GM20000 (cell line): Measurements from ENCODE around the gene SPOCK1.

Source experiments
- DNase-seq: peaks from one replicate; pipeline ENCODE4 v3.0.0; 2012; ENCODE audit warnings: low spot score
- TF ChIP-seq, protein P1 (sequence below): IDR thresholded peaks from 2 replicates; pipeline ENCODE4 v1.5.1; 2012; ENCODE audit warnings: mild to moderate bottlenecking, control low read depth; ENCODE audit errors: extremely low read depth, missing control alignments

SPOCK1 gene

DNA sequence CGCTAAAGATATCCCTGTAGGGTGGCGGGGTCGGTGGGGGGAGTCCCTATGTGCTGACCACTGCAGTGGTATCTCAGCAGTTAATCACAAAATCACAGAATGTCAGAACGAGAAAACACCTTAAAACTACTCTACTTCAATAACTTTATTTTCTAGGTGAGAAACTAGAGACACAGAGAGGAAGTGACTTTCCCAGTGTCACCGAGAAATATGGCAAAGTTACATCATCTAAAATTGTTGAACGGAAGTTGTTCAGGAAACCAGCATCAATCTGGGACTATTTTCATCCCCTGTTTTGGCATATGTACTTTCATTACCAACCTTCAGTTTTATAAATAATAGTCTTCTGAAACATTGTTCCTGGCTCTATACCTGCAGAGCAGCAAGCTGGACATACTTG lies 384.0 kb downstream of the SPOCK1 start:
- no peak for DNase-seq
- TF ChIP-seq, protein P1, sequence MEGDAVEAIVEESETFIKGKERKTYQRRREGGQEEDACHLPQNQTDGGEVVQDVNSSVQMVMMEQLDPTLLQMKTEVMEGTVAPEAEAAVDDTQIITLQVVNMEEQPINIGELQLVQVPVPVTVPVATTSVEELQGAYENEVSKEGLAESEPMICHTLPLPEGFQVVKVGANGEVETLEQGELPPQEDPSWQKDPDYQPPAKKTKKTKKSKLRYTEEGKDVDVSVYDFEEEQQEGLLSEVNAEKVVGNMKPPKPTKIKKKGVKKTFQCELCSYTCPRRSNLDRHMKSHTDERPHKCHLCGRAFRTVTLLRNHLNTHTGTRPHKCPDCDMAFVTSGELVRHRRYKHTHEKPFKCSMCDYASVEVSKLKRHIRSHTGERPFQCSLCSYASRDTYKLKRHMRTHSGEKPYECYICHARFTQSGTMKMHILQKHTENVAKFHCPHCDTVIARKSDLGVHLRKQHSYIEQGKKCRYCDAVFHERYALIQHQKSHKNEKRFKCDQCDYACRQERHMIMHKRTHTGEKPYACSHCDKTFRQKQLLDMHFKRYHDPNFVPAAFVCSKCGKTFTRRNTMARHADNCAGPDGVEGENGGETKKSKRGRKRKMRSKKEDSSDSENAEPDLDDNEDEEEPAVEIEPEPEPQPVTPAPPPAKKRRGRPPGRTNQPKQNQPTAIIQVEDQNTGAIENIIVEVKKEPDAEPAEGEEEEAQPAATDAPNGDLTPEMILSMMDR: no peak

DNA sequence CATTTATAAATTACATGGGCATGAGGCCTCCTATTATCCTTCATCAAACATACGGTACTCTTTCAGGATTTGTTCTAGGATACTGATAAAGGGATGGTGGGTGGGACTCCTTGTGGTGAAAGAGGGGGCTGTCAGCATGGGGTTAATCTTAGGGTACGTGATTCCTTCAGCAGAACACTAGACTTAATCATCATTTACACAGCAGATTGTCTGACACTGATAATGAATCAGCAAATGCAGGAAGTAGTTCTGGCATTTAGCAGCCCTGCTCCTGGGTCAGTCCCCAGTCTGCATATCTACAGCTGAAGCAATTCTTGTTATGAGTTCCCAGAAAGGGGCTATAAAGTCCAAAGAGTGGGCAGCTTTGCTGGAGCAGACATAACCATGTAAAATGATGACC lies 384.6 kb downstream of the SPOCK1 start:
- DNase-seq: no peak
- TF ChIP-seq, protein P1: no peak

DNA sequence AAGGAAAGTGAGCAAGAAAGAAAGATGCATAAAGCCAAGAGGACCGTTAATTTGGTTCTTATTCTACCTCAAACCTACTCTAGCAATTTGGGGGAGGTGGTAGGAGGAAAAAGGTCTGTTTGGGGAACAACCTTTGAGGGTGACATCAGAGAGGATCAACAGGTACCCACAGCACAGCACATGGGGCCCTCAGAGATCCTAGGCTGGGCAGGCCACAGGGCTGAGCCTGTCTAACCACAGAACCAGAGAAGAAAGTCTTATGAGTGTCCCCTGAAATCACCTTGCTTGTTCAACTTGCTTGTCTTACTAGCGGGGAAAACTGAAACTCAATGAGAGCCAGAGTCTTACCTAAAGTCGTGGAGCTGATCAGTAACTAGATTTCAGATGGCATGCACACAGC lies 385.2 kb downstream of the SPOCK1 start:
- TF ChIP-seq, protein P1: no peak
- DNase-seq: no peak

DNA sequence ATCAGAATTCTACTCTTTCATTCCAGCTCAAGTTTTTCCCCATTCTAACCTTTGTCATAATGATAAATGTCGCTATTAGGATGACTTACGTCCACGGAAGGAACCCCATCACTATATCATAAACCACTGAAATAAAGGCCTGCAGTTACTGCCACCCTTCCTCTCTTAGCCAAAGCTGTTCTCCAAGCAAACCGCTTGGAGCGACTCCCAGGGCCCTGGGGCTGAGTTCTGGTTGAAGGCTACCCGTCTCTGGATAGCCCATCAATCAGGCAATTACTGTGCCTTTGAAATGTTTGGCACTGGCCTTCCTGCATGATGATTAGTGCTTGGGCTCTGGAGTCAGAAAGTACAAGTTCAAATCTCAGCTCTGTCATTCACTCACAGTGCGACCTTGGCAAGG lies 386.0 kb downstream of the SPOCK1 start:
- DNase-seq: no peak

DNA sequence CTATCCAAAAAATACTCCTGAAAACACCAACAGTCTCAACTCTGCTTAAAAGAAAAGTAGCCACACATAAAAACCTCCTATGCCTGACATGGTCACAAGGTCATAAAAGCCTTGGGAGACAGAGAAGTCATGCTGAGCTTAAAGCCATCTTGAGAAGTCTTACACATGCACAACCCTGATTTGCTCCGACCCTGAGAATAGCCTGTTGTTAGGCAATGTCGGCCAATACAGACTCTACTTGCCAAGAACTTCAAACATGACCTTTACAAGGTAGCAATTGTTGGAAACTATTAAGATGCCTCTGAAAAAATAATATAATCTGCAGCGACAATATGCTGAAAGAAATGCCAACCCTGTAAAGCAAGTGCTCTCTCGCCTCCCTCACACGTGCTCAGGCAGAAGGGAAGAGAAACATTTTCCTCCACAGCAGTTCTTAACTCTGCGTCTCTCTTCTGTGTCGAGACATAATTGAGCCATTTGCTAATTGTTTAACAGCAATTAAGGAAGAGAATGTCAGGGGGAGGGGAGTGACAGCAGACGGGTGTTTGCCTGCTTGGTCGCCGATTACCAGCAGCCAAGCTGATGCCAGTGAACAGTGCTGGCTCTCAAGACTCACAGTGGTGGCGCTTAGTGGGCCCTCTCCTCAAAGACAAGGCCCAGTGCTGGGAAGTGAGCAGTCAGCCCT lies 393.6 kb downstream of the SPOCK1 start:
- TF ChIP-seq, protein P1: no peak
- no peak for DNase-seq

More for the DNA sequence above, 386.0 kb downstream of the SPOCK1 start:
- TF ChIP-seq, protein P1: no peak

DNA sequence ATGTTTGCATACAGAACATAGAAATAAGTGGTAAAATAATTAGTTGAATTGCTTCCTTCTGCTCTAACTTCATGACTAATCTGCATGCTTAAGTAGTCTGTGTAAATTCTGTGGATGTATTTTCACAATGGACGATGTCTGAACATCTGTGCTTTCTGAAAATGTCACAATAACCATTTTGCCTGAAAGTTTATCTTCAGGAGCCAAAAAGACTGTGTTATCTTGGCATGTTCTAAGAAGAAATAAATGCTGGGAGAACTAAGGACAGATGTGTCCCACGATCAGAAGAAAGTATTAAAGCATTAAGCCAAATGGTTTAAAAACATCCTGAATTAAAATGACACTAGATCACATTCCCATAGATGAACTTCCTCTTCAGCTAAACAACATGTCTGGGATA lies 397.6 kb downstream of the SPOCK1 start:
- no peak for DNase-seq
- TF ChIP-seq, protein P1: no peak

DNA sequence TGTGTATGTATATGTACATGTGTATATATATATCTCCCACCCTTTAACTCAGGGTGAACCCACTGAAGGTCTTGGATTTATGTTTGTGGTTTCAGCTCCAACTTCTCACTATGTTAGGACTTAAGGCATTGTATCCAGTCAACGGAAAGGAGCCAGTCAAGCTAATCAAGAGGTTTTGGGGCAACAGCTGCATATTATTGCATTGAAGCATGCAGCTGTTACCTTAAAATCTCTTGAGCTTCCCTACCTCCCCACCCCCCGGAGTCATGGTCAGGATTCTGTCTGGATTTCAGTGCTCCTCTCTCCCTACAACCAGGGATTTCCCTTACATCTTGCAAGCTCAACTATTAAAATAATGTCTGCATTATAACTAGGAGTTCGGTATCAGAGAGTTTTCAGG lies 399.5 kb downstream of the SPOCK1 start:
- TF ChIP-seq, protein P1: no peak
- DNase-seq: no peak
